Stimulated activated CD8-positive, alpha-beta memory T cell treated with anti-CD3 and anti-CD28 coated beads, Interleukin-4, amount 100 ng/mL, for 24 hours (primary cell): Measurements from ENCODE around the gene MCFD2.

Experiments
- DNase-seq: peaks from one replicate; pipeline ENCODE4 v3.0.0-alpha.2; 2020; ENCODE audit warnings: low read depth

Gene MCFD2

DNA sequence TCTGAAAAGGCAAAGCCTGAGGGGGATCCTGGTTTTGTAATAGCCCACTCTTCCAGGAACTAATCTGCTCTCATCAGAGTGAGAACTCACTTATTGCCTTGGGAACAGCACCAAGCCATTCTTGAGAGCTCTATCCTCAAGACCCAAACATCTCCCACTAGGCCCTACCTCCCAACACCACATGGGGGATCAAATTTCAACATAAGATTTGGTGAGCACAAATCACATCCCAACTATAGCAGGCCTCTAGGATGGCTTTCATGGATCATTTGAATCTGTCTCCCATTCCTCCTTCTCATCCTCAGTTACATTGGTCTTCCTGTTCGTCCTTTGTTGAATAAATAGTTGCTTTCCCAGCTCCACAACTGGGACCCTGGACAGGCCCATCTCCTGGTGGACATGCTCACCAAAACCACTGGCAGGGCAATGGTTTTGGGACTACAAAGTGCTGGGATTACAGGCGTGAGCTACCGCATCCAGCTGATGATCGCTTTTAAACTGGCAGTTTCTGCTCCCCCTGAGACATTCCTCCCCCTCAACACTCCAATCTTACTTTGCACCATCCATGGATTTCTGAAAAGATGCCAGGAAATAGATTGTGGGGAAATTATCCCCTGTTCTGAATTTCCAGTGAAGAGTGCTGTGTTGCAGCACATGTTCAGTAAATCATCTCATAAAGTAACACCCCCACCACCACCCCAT lies 42.6 kb downstream of the MCFD2 start:
- DNase-seq: no peak

DNA sequence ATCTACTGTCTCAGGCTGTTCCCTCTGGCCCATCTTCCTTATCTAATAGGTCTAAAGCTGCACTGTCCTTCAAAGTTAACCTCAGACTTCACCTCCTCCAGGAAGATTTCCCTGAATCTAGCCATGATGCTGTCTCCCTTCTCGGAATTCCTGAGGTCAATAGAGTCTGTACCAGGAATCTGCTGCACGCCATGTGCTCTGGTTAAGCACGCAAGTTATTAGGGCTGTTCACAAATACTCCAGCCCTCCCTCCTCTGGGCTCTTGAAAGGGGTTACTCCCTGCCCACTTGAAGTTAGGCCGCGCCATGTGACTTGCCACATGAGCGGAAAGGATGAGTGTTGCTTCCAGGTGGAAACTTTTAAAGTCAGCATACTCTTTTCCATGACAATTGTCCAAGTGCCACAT lies 43.6 kb downstream of the MCFD2 start:
- DNase-seq: no peak

DNA sequence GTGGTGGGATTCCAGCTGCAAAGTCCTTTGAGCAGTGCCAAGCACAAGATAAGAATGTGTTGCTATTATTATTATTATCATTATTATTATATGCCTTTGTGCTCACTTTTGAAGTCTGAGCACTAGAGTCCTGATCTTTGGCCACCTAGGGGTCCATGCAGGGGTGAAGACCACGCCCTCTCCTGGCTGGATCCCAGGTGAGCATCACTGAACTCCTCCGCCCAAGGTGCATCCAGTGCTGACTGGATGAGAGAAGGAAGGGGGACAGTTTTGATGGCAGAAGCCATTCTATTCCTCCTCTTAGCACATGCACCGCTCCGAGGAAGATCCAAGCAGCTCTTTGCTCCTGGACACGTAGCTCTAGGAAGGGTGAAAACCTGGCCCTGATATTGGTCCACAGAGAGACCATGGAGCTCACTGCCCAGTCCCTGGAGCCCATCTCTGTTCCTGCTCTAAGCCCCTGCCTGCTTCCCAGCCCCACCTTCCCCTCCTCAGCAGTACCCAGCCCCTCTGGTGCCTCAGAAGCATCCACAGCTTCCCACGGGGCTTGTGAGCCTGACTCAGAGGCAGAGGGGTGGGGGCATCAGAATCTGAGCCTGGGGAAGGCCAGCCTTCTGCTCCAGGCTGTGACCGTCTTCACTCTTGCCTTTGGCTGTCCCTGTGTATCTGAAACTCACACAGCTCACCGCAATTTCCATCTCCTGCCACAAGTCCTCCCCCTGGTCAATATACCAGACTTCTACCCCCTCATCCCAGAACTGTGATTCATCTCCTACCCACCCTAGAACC lies 45.4 kb downstream of the MCFD2 start:
- DNase-seq: no peak

DNA sequence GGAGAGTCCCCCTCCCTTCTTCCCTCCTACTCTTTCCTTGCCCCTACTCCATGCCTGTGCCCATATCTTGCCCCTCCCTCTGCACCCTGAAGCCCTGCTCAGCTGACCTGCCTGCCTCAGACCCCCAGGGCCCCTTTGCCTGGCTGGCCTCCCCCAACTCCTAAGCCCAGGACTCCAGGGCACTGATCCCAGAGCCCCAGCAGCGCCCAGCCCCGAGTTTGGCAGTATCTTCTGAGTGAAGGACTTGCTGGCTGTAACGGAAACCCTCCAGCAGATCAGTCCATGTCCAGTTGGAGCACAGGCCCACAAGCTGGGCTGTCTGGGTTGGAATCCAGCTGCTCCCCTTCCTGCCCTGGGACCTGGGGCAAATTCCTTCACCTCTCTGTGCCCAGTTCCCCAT lies 46.0 kb downstream of the MCFD2 start:
- DNase-seq: no peak

DNA sequence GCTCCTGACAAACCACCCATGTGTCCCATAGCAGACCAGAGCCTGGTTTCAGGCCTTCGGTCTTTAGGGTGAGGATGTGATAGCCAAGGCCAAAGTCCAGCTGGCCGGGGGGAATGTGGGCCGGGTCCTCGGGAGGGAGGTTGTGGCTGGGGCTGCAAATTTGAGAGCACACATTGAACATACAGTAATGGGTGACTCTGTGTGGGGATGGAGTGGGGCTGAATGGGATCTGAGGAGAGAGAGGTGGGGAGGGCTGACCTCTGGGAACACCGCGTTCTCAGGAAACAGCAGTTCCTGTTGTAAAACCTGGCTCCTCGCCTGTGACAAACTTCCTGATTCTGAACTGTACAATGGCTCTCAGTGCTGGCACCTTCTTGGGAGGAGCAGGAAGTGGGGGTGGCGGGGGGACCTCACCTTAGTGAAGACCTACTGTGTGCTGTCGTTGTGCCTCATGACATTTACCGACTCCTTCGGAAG lies 48.8 kb downstream of the MCFD2 start:
- DNase-seq: no peak

DNA sequence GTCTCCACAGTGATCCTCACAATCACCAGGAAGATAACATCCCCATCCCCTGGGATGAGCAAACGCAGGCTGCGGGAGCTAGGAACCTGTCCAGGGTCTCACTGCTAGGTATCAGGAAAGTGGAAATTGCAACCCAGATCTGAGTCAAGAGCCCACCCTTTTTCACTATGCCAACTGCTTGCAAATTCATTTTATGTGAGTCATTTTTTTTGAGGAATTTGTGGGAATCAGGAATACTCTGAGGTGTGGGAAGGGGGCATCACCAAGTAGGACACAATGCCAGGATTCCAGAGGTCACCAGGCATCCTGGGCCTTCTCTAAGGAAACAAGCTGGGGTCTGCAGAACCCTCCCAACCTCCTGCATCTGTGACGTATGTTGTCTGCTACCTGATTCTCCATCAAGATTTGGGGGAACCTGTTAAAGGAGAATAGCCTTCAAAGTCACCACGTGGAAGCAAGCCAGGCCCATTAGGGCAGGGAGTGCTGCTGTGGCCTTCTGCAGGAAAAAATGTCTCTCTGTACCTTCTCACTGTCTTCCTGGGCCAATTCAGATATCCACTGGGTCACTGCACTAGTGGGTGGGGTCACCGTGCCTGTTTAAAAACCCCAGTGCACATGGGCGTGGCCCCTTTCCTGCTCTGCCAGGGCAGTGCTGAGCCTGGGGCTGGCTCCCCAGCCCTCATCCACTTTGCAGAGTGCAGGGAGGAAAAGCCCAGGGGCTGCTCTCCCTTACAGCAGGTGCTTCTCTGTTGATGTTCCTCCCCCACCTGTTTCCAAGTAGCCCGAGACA lies 50.2 kb downstream of the MCFD2 start:
- DNase-seq: no peak

DNA sequence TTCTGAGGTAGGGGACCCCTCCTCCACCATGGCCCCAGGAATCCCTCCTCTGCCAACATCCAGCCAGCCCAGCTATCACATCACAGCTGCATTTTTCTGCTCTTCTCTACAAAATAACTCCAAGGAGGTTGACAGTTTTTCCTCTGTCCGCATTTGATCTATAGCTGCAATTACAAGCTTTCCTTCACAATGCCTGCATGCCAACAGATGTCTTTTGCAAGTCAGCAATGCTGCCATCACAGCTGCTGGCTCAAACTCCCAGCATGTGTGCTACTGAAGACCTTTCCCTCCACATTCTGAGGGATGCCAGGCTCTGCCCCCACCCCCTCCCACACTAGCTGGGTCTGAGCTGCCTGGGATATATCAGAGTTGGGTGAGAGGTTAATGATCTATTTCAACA lies 51.7 kb downstream of the MCFD2 start:
- no peak for DNase-seq

DNA sequence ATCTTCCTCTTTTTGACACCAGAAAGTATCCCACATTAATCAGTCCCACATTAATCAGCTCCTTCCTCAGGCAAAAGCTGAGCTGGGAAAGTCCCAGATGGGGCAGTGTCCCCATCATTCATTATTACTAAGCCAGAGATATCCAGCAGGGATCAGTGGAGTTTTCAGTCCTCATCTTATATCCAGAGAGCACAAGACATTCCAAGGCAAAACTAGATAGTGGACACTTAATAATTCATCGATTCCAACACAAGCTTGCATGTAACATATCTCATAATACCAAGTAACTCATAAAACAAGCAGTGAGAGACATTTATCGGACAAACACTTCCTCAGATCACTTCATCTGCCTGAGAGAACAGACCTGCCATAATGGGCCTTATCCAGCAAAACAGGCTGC lies 53.1 kb downstream of the MCFD2 start:
- DNase-seq: no peak

DNA sequence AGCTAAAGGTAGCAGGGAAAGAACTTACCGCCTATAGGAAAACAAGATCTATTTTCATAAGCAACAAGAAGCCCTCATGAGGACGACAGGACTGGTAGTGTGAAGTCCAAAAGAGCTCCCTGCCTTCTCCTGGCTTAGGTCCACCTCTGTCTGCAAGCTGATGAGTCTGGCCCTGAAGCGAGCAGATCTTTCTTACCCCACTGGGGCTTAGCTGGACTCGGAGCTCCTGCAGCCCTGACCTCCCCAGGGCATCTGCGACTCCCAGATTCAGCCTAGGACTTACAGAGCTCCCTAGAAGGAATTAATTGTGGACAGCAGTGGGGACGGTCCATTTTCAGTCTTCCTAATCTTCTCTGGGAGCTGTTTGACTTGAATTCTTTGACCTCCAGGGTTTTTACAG lies 53.7 kb downstream of the MCFD2 start:
- no peak for DNase-seq

DNA sequence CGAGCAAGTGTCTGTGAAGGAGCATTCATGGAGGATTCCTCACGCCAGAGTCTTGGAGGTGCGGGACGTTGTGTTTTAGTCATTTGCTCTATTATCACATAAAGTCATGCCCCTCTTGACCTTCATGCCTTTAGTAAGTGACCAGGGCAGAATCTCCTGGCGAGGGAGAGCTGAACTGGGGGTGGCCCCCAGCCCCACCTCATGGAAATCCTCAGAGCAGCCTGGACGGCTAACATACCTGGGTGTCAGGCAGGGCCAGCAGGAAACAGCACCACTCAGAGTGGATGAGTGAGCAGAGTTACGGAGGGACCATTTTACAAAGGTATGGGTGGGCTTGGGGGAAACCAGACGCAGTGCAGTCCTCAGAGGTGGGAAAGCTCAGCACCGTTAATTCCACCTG lies 56.1 kb downstream of the MCFD2 start:
- no peak for DNase-seq

DNA sequence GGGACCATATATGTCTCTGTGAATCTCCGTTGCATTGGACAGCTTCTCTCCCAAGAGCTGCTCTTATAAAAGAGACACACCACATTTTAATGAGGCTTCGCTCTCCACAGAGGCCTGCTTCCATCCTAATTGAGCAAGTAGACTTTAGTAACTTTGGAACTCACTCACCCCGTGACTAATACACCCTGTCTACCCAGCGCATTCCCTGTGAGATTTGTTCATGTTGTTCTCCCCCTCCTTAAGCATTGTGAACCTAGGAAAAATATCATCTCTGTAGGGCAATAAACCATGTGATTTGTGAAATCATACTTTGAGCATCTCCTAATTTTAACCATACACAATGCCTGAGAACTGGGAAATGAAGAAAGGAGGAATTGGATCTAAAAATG lies 56.9 kb downstream of the MCFD2 start:
- no peak for DNase-seq

DNA sequence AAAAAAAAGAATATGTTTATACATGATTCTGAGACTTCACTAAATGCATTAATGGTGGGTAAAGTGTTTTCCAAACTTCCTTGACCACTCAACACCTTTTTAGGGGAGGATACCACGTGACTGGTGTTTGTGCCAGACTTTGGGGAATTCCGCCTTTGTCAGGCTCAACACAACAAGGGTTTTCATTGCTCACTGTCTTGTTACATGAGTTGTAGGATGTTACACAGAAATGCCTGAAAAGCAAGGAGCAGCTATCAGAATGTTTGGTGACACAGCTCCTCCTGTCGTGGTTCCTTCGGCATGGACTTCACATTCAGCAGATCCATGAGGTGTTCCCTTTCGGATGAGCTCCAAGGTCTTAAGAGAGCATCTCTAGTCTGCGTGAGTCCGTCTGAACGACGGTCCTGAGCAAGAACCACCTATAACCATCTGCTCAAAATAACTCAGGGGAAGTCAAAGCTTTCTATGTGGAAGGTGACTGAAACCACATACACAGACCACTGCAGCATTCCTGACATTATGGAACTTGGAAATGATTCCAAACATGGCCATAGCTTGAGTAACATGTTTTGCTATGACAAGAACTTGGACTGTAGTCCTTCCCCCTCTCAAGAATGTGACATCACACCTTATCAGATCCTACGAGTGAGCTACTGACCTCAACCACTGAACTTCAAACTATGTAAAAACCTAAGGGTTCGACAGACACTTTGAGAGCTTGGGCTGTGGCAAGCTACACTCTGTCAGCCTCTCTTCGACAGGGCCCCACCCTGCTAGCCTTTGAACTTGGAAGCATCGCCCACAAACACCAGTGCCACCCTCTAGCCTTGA lies 57.5 kb downstream of the MCFD2 start:
- DNase-seq: no peak

DNA sequence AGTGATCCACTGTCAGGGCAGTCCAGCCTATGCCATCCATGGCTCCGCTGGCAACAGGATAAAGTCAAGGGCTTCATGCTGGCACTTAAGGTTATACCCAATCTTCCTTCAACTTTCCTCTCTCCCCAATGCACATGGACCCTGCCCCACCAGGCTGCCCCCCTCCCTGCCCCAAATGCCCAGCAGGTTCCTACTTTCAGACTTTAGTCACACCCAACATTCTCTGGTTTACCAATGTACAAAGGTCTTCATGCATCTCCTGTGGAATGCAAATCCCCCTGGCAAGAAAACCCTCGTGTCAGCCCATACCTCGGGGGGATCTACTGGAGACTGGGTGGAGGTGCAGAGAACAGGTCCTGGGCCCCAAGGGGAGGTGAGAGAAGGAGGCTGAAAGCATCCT lies 59.3 kb downstream of the MCFD2 start:
- no peak for DNase-seq

DNA sequence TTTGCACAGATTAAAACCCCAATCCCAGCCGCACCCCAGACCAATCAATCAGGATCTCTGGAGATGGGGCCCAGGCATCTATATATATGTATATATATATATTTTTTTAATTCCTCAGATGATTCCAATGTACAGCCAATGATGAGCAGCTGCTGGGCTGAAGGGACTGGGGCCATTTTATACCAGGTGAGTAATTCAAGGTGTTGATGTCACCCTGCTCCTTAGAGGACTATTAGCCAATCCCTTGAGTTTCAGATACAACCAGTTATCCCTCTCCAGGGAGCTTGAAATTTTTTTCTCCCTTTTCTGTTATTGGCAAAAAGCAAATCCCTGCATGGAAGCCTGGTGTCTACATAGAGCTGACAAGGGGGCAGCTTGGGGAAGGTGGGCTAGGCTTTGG lies 59.8 kb downstream of the MCFD2 start:
- no peak for DNase-seq

DNA sequence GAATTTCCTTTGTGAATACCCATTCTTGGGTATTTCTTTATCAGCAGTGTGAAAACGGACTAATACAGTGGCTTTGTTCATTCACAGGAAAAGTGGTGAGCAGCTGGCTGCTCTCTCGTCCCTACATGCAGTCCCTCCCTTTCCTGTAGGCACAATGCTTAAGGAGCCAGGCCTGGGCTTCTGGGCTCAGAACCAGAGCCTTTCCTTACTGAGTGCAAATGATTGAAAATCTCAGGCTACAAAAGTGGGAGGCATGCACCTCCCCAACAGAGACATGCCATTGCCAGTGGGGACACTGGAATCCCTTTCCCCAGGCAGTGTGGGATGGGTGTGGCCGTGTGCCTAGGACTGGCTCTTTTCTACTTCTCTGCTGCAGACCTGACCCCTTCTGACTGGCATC lies 61.3 kb downstream of the MCFD2 start:
- no peak for DNase-seq

DNA sequence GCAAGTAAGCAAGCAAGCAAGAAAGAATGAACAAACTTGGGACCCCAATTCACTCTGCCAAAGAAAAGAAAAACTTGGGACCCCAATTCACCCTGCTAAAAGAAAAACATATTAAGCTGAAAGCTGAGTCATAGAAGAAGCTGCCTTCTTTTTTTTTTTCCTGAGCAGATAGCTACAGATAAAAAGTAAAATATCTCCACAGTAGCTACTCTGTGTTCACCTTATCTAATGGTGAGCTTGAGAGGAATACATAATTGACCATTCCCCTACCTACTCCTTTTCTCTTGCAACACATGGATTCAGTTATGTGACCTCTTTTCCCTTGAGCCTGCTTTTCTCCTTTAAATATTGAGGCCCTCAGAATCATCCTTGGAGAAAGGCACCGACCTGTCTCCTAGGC lies 63.0 kb downstream of the MCFD2 start:
- no peak for DNase-seq

DNA sequence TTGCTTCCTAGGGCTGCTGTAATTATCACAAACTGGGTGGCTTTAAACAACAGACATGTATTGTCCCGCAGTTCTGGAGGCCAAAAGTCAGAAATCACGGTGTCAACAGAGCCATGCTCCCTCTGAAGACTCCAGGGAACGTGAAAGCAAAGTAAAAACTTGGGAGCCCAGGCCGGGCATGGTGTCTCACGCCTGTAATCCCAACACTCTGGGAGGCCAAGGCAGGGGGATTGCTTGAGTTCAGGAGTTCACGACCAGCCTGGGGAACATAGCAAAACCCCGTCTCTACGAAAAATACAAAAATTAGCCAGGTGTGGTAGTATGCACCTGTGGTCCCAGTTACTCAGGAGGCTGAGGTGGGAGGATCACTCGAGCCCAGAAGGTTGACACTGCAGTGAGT lies 63.5 kb downstream of the MCFD2 start:
- no peak for DNase-seq
